ENCODE data around the gene PLXDC2. TPM values are rescaled to one million over a fixed set of nuclear protein-coding genes. Genes with fewer than 3 reads are reported as not detected.

Gene PLXDC2
- polyA plus RNA-seq, 2 of the 4 experiments (the other 2 are of a cell fraction): 0.08 to 0.09 TPM

GRCh38 chr10:20228729-20229128 lies 412.5 kb downstream of the PLXDC2 start:
- ChIA-PET CTCF (no interaction called here), POLR2A (no interaction called here)
- TF ChIP-seq TFCP2L1 (CRISPR knock-in tag; IDR thresholded peaks at IDR 0.05): no peak
- no peak for TF ChIP-seq SREBF2 (IDR thresholded peaks at IDR 0.05)
- TF ChIP-seq BCL3 (IDR thresholded peaks at IDR 0.05): no peak
- no peak for TF ChIP-seq ZSCAN20 (CRISPR knock-in tag; IDR thresholded peaks at IDR 0.05)
- TF ChIP-seq EHMT2 (IDR thresholded peaks at IDR 0.05; ENCODE audit: low read depth): no peak
- TF ChIP-seq JUNB (IDR thresholded peaks at IDR 0.05): no peak
- no peak for TF ChIP-seq HOXB13 (CRISPR knock-in tag; IDR thresholded peaks at IDR 0.05; ENCODE audit: low read depth)
- Histone ChIP-seq H3K27ac (no peak overlapping the region), H3K4me1 (no peaks in the 10 kb centered on the region), H3K9me3 (no peaks in the 10 kb centered on the region), H3K4me3 (no peak overlapping the region), H3K4me2 (no peak overlapping the region)
- no peak for FAIRE-seq
- no peak for ATAC-seq
- no peak for DNase-seq (ENCODE audit: low read depth in 1 of 2, low spot score in 1 of 2)

GRCh38 chr10:20232079-20232705 lies 416.0 kb downstream of the PLXDC2 start:
- ChIA-PET POLR2A (no interaction called here), CTCF (no interaction called here)
- FAIRE-seq: no peak
- WGBS (ENCODE audit: missing lambda C conversion rate): 29% methylated on average over 2 of the region's 2 CpGs
- no peak overlapping the region for H3K4me3 ChIP-seq
- no peaks in the 10 kb centered on the region for H3K9me3 ChIP-seq
- H3K27ac ChIP-seq: no peak overlapping the region
- H3K4me1 ChIP-seq: no peaks in the 10 kb centered on the region
- ATAC-seq: no peak
- H3K4me2 ChIP-seq: no peak overlapping the region
- DNase-seq (ENCODE audit: low read depth in 1 of 2, low spot score in 1 of 2): no peak
- TF ChIP-seq ZFP36 (IDR thresholded peaks at IDR 0.05; ENCODE audit: borderline replicate concordance, partially characterized antibody) (no peak), MYC (IDR thresholded peaks at IDR 0.05; ENCODE audit: borderline replicate concordance, low read length) (no peak), ZSCAN20 (CRISPR knock-in tag; IDR thresholded peaks at IDR 0.05) (no peak), GATA3 (IDR thresholded peaks at IDR 0.05; ENCODE audit: borderline replicate concordance) (no peak), NFE2L2 (conservative IDR thresholded peaks at IDR 0.05; ENCODE audit: low read length) (no peak), RAD21 (conservative IDR thresholded peaks at IDR 0.05 in 1 of 2, IDR thresholded peaks at IDR 0.05 in 1 of 2) (no peak), CHD2 (IDR thresholded peaks at IDR 0.05; ENCODE audit: low read length, partially characterized antibody) (no peak), ESRRA (IDR thresholded peaks at IDR 0.05; ENCODE audit: borderline replicate concordance, low read length) (no peak), FOSL2 (IDR thresholded peaks at IDR 0.05) (no peak), FOSL2 (CRISPR knock-in tag; IDR thresholded peaks at IDR 0.05) (no peak), EP300 (IDR thresholded peaks at IDR 0.05) (no peak), SREBF2 (IDR thresholded peaks at IDR 0.05) (no peak), CBX8 (IDR thresholded peaks at IDR 0.05) (no peak), CEBPB (IDR thresholded peaks at IDR 0.05) (no peak), KDM1A (IDR thresholded peaks at IDR 0.05; ENCODE audit: low read depth) (no peak), HES2 (IDR thresholded peaks at IDR 0.05) (no peak)

- no peak overlapping the region for H3K27ac ChIP-seq
- H3K9me3 ChIP-seq: no peaks in the 10 kb centered on the region
- H3K4me2 ChIP-seq: no peak overlapping the region
- TF ChIP-seq JUNB (IDR thresholded peaks at IDR 0.05): no peak
- no peak for TF ChIP-seq HDAC2 (IDR thresholded peaks at IDR 0.05)
- no peak for TF ChIP-seq FOXS1 (CRISPR knock-in tag; IDR thresholded peaks at IDR 0.05)
- TF ChIP-seq ELK1 (IDR thresholded peaks at IDR 0.05; ENCODE audit: low read depth, low read length): no peak
- no peak for TF ChIP-seq GATA3 (IDR thresholded peaks at IDR 0.05; ENCODE audit: borderline replicate concordance)
- TF ChIP-seq POLR2A (IDR thresholded peaks at IDR 0.05; ENCODE audit: low read length): no peak
- TF ChIP-seq CBX2 (IDR thresholded peaks at IDR 0.05; ENCODE audit: borderline replicate concordance, low read depth): no peak
- no peak for TF ChIP-seq ATOH8 (CRISPR knock-in tag; IDR thresholded peaks at IDR 0.05; ENCODE audit: low read depth)
- TF ChIP-seq RCOR1 (IDR thresholded peaks at IDR 0.05; ENCODE audit: low read depth, low read length): no peak
- TF ChIP-seq USF2 (IDR thresholded peaks at IDR 0.05): no peak
- no peak for TF ChIP-seq SREBF2 (IDR thresholded peaks at IDR 0.05)
- TF ChIP-seq ZFP36 (IDR thresholded peaks at IDR 0.05; ENCODE audit: borderline replicate concordance, partially characterized antibody): no peak
- TF ChIP-seq NPAS2 (CRISPR knock-in tag; IDR thresholded peaks at IDR 0.05; ENCODE audit: borderline replicate concordance): no peak
- no peak for TF ChIP-seq HOXB13 (CRISPR knock-in tag; IDR thresholded peaks at IDR 0.05; ENCODE audit: low read depth)
- POLR2A ChIA-PET: no interaction called here
- no peak overlapping the region for H3K4me3 ChIP-seq
- CTCF ChIA-PET: interaction anchor here (0.6 kb wide), 1 partner anchor 323 kb away, joined by 3 read pairs; no protein-coding TSS in a partner anchor
- ATAC-seq (no peak), FAIRE-seq (no peak), DNase-seq (ENCODE audit: low read depth in 1 of 2, low spot score in 1 of 2) (no peak)
- no peaks in the 10 kb centered on the region for H3K4me1 ChIP-seq
Measured at GRCh38 chr10:20233423-20233822, 417.2 kb downstream of the PLXDC2 start.

Data from A549 (cell line).